ENCODE measurements around the gene SLC43A3. TPM values are rescaled to one million over a fixed set of nuclear protein-coding genes. Genes with fewer than 3 reads are reported as not detected.

SLC43A3 gene
- total RNA-seq, 1 donor from 2014 or later, result 49.4 TPM

DNA sequence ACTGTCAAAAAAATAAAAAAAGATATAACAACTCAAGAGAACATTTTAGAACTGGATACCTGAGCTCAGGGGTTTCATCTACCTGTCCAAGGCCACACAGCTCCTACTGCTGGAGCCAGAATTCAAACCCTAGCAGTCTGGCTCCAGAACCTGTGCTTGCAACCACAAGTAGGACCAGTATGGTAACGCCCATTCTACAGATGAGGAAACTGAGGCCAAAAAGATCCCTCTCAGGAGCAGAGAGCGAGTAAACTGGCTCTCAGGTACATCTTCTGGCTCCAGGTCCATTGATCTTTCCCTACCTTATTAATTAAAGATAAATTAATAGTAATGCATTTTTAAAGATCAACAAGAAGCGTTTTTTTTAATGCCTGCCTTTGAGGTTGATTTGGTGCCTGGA is 69.6 kb downstream of the SLC43A3 start:
- no peak for DNase-seq

Small RNAs within 50 kb of the gene (small RNA-seq; reads per million reads assigned to genes)
- not detected for gene RNA5SP341 (ENCODE audit: low replicate concordance)

Other genes with a start within 250 kb of the SLC43A3 start
- 0.72 TPM for gene LRRC55, start 245.2 kb downstream of the SLC43A3 start, total RNA-seq
- gene APLNR, start 189.9 kb downstream of the SLC43A3 start, total RNA-seq, result 88.2 TPM
- gene TNKS1BP1, start 102.2 kb downstream of the SLC43A3 start, total RNA-seq, result 112 TPM
- 66.2 TPM for gene SSRP1, start 91.2 kb downstream of the SLC43A3 start, total RNA-seq
- not detected for gene P2RX3, start 88.8 kb downstream of the SLC43A3 start, total RNA-seq
- 0.41 TPM for gene PRG3, start 46.0 kb downstream of the SLC43A3 start, total RNA-seq
- not detected for gene PRG2, start 36.5 kb downstream of the SLC43A3 start, total RNA-seq
- 0.21 TPM for gene RTN4RL2, start 33.4 kb upstream of the SLC43A3 start, total RNA-seq
- 9.1 TPM for gene SLC43A1, start 88.6 kb upstream of the SLC43A3 start, total RNA-seq
- 16.8 TPM for gene TIMM10, start 103.6 kb upstream of the SLC43A3 start, total RNA-seq
- 107 TPM for gene SMTNL1, start 110.5 kb upstream of the SLC43A3 start, total RNA-seq
- gene UBE2L6, start 140.6 kb upstream of the SLC43A3 start, total RNA-seq, result 12.9 TPM
- gene SERPING1, start 170.6 kb upstream of the SLC43A3 start, total RNA-seq, result 20.8 TPM
- 1.1 TPM for gene YPEL4, start 222.8 kb upstream of the SLC43A3 start, total RNA-seq
- 14.3 TPM for gene CLP1, start 230.6 kb upstream of the SLC43A3 start, total RNA-seq
- gene ZDHHC5, start 241.0 kb upstream of the SLC43A3 start, total RNA-seq, result 29.7 TPM